ENCODE results near the gene STK32B.
"Not testable (repeated sequence)": the region's sequence is repeated elsewhere in the genome, so short reads cannot be mapped to it uniquely, and the experiment has no call there.

STK32B gene

DNA sequence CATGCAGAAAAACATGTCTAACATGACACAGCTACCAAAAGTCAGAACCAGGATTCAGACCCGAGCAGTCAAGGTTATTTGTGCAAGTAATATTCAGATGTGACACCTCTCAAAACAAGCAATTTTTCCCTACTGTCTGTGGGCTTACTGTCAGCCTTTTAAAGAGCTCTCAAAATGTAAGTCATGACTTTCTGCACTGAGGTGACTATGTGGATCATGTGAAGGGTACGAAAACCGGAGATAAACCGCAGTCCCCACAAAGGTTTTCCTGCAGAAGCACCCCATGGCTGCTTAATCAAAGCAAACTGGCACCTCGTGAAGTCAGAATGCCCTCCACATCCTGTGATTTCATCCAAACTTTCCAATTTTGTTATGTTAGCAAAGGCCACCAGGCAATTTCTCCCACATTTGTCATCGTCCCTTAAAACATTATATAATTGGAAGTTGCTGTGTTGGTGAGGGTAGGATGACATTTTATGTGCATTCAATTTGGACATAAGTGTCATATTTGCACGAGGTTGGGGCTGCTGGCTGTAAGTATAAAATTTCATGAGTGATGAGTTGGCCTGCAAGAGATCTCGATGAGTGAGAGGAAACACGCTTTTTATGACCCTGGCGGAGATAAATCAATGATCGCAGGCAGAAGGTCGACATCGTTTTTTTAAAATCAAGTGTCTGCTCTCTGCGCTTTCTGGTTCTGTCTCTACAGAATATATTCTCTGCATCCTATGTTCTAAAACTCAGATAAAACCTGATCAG lies 161.2 kb downstream of the STK32B start:
- no peak for DNase-seq

DNA sequence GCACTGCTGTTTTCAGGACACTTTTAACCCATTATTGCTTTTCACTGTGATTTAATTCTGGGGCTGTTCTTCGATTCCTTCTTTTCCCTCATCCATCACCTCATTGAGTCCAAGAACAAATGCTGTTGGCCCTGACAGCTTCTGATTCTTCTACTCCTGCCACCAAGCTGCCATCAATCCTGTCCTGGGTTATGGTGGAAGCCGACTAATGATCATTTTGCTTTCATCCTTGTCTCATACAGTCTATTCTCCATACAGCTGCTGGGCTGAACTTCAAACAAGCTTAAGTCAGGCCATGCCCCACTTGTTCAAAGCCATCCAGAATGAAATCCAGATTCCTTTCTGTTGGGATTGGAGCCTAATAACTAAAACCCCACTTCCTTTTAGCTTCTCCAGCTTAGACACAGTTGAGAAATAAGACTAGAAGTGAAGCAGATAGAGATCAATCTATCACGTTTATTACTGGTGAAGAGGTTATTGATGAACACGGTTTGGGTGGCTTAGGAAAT lies 161.9 kb downstream of the STK32B start:
- no peak for DNase-seq

DNA sequence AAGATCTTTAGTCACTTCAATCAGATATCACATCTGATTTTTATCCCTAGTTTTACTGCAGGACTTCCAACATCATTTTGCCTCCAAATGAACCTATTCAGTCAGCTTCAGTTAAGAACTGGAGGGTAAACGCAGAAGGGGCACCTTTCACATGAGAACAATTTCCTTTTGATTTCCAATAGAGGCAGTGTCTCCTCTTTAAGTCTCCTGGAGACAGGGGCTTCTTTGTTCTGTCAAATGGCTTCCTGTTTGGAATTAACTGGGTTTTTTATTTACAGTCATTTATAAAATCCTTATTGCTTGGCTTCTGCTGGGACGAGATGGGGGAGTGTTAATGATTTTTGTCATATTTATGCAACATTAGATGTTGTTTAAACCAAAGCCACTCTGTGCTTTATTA lies 164.0 kb downstream of the STK32B start:
- no peak for DNase-seq

DNA sequence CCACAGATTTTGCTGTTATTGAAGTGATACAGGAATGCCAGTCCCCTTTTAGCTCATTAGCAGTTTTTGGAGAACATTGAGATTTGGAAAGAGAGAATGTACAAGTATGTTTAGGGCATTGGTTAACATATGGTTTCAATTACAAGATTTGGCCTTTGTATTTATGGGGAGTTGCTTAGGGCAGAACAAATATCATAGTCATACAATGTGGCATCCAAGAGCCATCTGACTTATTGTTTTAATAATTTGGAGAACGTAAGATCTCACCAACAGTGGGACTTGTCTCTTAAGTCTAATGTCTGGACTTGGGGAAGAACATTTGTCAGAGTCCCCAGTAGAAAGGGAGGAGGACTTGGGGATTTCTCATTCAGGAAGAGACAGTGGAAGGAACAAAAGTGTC lies 166.1 kb downstream of the STK32B start:
- DNase-seq, result no peak

DNA sequence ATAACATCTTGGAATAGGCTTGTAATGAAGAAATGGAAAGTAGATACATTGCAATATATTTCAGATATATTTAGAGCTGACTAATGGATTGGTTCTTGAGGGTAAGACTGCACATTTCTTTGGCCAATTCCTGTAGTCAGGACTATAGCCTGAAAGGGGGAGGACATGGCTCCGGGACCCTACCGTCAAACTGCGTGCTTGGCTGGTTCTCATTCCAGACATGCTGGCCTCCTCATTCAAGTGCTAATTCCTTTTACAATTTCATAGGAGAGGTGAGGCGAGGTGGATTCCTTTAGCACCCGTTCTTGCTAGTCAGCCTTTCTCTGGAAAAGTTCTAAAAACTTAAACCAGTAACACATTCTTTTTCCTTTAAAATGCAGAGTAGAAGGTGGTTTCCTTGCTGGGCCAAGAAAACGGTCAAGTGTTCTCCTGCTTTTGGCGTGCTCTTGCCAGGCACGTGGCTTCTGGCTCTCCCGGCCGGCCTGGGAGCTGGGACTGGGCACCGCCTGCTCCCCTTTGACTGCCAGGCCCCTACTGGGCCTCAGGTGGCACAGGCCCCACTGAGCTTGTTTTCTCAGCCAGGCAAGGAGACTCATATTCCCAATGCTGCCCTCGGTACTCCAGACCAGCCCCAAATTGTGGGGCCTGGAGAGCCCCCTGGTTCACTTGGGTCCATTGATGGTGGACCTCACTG lies 167.2 kb downstream of the STK32B start:
- DNase-seq, result no peak

DNA sequence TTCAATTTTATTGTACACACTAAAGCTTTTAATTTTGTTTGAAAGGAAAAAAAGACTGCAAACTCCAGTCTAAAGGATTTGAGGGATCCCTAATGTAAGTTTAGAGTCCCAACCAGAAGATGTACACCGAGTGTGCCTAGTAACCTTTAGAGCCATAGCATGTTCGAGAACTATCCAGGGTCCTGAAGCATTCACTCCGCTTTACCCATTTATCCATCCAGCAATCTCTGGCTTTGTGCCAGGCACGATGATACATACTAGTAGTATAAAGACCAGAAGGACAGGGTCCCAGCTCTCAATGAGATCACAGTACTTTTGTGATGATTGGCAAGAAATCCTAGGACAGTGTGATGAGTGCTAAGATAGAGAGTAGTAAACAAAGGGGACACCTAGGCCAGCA lies 168.7 kb downstream of the STK32B start:
- DNase-seq, result no peak

DNA sequence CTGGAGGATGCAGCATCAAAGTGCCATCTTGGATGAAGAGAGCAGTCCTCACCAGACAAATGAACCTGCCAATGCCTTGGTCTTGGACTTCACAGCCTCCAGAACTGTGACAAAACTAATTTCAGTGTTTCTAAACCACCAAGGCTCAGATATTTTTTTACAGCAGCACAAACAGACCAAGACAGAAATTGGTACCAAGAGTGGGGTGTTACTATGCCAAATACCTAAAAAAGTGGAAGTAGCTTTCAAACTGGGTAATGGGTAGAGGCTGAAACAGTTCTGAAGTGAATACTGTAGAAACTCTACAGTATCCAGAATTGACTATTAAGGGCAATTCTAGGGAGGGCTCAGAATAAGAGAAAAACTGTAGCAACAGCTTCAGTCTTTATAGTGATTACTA lies 170.8 kb downstream of the STK32B start:
- DNase-seq, result no peak

DNA sequence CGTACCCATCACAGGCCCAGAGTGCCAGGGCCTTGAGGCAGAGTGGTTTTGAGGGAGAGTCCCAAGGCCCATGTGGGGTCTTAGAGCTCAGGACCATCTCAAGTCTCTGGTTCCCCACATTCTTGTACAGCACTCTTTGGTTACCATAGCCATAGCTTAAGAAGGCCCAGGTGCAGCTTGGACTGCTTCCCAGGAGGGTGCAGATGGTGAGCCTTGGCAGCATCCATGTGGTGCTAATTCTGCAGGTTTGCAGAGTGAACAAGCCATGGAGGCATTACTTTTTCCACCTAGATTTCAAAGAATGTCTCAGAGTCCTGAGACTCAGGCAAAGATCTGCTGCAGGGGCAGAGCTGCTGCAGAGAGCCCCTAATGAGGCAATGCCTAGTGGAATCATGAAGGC lies 171.7 kb downstream of the STK32B start:
- DNase-seq, result no peak

DNA sequence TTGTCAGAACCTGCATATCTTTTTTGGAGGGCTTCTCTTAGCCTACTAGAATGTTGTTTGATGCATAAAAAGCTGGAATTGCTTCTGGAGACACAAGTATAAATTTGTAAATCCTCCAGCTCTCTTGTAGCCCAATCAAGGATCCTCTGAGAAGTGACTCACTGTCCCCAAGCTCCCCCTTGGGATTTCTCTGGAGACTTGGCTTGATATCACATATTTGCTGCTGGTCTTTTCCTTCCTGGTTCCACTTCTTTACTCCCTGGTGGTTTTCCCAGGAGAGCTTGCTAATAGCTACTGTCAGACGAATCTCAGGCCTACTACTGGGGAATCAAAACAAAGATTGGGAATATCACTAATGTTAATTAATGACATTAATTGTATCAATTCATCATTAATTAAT lies 173.1 kb downstream of the STK32B start:
- DNase-seq, result no peak

DNA sequence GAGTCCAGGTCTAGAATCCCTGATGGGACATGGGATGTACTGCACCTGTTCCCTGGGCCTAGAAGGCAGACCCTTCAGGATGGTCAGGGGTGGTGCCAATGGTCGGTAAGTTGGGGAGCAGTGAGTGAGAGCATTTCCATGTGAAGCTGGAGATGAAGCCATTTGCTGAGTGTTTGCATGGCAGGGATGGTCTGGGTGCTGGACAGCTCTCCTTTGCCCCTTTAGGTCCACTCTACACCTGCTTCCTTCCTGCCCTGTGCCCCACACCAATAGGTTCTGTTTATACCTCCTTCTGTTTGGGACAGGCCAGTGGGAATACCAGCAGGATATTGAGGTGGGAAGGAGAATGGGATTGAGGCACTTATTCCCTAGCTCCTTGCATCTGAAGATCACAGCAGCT lies 181.3 kb downstream of the STK32B start:
- DNase-seq, result no peak

DNA sequence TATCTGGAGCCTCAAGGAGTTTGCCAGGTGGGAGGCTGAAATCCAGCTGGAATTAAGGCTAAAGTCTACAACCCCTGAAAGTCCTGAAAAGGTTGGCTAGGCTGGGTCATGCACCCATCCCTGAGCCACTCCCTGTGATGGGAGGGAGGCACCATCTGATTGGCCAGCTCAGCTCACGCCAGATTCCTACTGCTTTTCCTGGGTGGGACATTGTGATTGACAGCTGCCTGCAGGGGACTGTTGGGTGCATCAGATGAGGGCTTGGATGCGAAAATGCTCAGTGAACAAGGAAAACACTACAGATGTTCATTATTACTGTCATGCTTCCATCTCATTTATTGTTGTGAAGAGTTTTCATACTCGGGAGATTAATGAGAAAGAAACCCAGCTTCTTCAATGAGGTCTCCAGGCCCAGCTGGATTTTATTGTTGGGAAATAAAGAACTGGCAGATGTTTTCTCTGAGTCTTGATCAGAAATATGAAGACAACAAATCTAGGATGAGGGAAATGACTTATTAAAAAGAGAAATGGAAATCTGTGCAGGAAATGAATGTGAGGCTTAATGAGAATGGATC lies 185.9 kb downstream of the STK32B start:
- no peak for DNase-seq

DNA sequence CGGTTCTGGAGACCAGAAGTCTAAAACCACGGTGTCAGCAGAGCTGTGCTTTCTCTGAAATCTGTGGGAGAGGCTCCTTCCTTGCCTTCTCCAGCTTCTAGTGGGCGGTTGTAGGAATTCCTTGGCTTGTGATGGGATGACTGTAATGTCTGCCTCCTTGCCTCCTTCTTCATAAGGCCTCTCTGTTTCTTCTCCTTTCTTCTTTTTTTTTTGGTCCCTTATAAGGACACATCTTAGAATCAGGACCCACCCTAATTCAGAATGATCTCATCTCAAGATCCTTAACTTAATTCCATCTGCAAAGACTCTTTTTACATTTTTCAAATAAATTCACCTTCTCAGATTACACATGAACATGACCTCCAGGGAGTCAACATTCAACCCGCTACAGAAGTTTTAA lies 186.9 kb downstream of the STK32B start:
- DNase-seq, result no peak

DNA sequence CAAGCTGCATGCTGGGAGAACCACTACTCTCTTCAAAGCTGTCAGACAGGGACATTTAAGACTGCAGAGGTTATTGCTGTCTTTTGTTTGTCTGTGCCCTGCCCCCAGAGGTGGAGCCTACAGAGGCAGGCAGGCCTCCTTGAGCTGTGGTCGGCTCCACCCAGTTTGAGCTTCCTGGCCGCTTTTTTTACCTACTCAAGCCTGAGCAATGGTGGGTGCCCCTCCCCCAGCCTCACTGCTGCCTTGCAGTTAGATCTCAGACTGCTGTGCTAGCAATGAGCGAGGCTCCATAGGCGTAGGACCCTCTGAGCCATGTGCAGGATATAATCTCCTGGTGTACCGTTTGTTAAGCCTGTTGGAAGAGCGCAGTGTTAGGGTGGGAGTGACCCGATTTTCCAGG lies 195.8 kb downstream of the STK32B start:
- DNase-seq, result not testable (repeated sequence)

DNA sequence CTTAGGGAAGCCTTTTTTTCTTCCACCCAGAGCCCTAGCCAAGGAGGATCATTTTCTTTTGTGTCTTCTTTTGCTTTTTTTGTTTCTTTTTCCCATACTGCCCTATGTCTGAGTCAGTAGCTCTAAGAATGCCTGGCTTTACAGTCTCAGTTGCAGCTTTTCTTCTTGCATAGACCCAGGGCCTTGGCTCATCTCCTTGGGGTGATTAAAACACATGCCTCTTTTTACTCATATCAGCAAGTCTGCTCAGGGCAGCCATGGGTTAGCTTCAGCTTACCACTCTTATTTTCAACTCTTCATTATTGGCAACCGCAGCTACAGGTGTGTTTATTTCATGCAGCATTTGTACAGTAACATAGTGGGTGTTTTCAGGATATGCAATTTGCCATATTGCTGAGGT lies 196.5 kb downstream of the STK32B start:
- no peak for DNase-seq

DNA sequence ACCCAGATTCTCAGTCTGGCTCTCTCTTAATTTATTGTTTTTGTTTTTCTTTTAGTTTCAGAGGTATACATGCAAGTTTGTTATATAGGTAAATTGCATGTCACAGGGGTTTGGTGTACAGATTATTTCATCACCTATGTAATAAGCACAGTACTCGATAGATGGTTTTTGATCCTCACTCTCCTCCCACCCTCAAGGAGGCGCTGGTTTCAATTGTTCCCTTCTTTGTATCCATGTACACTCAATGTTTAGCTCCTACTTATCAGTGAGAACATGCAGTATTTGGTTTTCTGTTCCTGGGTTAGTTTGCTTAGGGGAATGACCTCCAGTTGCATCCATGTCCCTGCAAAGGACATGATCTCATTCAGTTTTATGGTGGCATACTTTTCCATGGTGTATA lies 198.4 kb downstream of the STK32B start:
- no peak for DNase-seq

DNA sequence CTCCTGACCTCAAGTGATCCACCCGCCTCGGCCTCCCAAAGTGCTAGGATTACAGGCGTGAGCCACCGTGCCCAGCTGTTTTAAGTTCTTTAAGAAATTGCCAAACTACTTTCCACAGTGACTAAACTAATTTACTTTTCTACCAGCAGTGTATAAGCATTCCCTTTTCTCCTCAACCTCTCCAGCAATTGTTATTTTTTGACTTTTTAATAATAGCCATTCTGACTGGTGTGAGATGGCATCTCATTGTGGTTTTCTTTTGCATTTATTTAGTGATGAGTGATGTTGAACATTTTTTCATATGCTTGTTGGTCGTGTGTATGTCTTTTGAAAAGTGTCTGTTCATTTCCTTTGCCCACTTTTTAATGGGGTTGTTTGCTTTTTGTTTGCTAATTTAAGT lies 199.3 kb downstream of the STK32B start:
- DNase-seq, result not testable (repeated sequence)

DNA sequence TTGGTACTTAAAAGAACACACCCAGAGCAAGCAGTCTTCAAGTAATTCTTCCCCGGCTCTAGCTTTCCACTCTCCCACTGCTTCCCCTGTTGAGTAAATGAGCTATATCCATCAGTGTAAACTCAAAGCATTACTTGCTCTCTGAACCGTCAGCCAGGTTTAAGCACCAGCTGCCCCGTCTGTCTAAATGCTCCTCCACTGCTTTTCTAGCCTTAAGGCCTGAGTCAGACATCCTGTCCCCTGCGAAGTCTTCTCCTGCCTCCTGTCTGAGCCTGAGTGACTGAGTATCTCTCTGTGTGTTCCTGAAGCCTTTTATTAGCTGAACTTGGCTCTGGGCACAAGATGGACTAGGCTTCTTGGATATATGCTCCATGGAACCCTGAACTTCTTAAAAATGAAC lies 205.1 kb downstream of the STK32B start:
- no peak for DNase-seq

DNA sequence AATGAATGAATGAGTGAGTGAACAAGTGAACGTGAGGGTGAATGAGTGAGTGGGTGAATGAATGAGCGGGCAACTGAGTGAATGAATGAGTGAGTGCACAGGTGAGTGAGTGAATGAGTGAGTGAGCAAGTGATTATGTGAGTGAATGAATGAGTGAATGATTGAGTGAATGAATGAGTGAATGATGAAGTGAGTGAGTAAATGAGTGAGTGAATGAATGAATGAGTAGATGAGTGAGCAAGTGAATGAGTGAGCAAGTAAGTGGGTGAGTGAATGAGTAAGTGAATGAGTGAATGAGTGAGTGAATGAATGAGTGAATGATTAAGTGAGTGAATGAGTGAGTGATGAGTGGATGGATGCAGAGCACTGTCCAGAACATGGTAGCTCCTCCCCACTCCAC lies 205.8 kb downstream of the STK32B start:
- DNase-seq, result no peak

DNA sequence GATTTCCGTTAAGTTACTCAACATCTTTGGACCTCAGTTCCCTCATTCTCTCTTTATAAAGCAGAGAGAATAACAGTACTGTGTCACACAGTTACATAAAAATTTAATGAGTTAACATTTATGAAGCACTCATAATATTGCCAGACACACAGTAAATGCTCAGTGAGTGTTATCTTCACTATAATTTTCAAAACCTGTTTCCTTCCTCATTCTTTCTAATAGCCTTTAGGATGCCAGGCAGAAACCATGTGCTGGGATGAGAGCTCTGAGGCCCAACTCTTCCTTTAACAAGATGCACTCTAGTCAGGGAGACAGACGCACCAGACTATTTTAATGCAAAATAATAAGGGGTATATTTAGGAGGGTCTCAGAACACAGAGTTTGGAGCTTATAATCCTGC lies 208.2 kb downstream of the STK32B start:
- no peak for DNase-seq

DNA sequence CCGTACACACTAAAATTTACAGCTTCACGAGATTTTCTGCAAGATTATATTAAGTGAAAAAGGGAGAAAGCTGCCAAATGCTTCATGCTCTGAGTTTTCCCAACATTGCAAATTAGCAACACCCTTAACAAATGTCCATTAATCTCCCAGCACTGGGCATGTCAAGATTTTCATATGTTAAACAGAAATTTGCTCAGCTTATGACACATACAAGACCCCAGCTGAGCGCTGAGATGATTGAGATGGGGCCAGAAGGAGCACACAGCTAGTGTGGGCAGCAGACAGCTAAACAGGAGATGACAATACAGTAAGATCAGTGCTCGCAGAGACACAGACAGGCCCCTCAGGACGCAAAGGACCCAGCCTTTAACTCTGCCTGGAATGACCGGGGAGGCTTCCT lies 208.8 kb downstream of the STK32B start:
- DNase-seq, result no peak

DNA sequence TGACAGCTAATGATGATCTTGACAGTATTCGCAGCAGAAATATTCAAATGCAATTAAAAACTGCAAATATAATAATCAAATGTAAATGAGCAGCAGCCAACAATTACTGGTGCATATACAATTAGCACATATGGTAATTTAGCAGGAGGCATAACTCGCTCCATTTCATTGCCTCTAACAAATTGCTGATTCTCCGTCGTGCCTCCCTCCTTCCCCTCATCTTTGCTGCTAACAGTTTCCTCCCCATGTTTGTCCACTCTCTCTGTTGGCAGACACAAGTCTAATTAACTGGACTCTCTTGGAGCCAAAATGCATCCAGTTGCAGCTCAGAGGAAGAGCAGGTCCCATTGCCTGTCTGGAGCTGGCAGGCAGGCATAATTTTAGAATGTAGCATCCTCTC lies 210.6 kb downstream of the STK32B start:
- no peak for DNase-seq

DNA sequence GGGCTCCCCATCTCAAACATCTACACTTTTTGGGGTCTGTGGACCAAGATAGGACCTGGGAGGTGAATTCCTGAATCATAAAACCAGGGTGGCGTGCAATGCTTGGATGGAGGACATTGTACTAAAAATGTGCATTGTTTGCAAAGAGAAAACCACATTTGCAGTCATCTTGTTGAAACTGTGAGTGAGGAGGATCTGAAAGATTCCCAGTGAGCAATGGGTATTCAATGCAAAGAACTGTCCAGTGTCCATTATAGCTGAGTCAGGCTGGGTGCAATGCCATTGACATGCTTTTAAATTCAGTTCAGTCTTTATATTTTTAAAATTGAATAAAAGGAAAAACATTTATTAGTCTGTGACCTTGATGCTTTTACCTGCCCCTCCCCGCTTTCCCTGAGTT lies 215.7 kb downstream of the STK32B start:
- DNase-seq, result no peak

DNA sequence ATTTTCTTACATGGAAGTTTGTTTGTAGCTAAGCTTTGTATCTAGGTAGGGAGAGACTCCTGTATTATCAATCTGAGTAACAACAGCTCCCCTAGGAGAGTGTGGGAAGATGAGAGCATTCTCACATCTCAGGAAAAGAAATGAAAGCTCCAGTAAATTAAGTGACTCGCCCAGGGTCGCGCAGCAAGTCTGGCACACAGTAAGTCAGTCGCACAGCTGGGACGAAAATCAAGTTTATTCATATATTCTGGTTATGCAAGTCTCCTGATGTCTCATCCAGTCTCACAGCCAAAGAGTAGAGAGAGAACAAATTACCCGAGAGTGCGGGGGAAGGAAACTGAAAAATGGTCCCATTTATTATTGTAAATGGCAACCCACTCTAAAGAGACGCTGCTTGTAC lies 216.1 kb downstream of the STK32B start:
- no peak for DNase-seq

DNA sequence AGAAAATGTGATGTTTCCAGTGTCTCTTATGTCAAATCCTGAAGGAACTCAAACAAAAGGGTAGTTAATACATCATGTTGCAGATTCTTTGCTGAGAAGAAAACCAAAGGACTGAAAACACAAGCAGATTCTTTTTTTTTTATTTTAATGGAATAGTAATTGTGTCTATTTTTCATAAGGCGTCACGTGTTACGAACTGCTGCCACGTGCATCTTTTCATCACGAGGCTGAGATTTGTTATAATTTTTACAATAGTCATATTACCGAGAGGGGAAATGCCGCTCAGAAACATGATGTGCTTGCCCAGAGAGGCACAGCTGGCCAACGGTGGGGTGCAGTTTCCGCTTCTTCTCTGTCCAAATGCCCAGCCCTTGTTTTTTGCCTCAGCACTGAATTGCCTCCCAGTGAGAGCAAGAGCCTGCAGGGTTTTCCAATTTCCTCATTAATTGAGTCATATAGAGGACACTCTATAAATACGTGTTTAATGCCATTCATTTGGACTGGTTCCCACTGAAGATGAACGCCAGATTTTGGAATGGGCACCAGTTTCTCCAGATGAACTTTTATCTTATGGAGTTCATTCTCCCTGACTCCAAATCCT lies 225.3 kb downstream of the STK32B start:
- no peak for DNase-seq

Measured in CD4-positive, alpha-beta T cell treated with Interleukin-10 for 1 hour (primary cell).